OCI-LY3 (cell line): ENCODE measurements around the gene ABHD16A.

ENCODE experiments used
- H2AFZ ChIP-seq: fragments of 200-600, 300-600 bp; shearing (Covaris generic); 2 replicates; pipeline ENCODE4 v1.6.0; 2014; ENCODE audit warnings: antibody characterized with exemption, low read depth, low read length
- H3K27ac ChIP-seq: fragments of 200-600, 300-600 bp; sonication (generic); 2 replicates; pipeline ENCODE4 v1.5.1; 2014; ENCODE audit warnings: mild to moderate bottlenecking, low read length, moderate library complexity, mixed read lengths
- H3K27me3 ChIP-seq: fragments of 200-600, 300-600 bp; sonication (generic); 2 replicates; pipeline ENCODE4 v1.6.1; 2014; ENCODE audit warnings: low read depth, low read length, mixed read lengths
- H3K36me3 ChIP-seq: fragments of 200-600, 300-600 bp; sonication (generic); replicated peaks from 2 replicates; pipeline ENCODE3; 2014; ENCODE audit warnings: low read depth, low read length, mixed read lengths
- H3K4me1 ChIP-seq: fragments of 300-600, 200-600 bp; sonication (generic); 2 replicates; pipeline ENCODE4 v1.6.1; 2014; ENCODE audit warnings: low read length, mixed read lengths
- H3K4me2 ChIP-seq: fragments of 200-600, 300-600 bp; sonication (generic); 2 replicates; pipeline ENCODE4 v1.6.1; 2014; ENCODE audit warnings: low read length, mixed read lengths
- H3K4me3 ChIP-seq: fragments of 300-600, 200-600 bp; sonication (generic); 2 replicates; pipeline ENCODE4 v1.5.1; 2014; ENCODE audit warnings: antibody characterized with exemption, mild to moderate bottlenecking, low read length, moderate library complexity
- H3K79me2 ChIP-seq: fragments of 300-600, 200-600 bp; shearing (Covaris generic); 2 replicates; pipeline ENCODE4 v1.6.1; 2014; ENCODE audit warnings: mild to moderate bottlenecking, low read length, mixed read lengths
- H3K9ac ChIP-seq: fragments of 300-600, 200-600 bp; shearing (Covaris generic); 2 replicates; pipeline ENCODE4 v1.6.0; 2014; ENCODE audit warnings: mild to moderate bottlenecking, low read length, moderate library complexity
- H3K9me3 ChIP-seq: fragments of 200-600, 300-600 bp; shearing (Covaris generic); 2 replicates; pipeline ENCODE4 v1.6.1; 2014; ENCODE audit warnings: low read length, mixed read lengths; ENCODE audit not compliant: insufficient read depth
- H4K20me1 ChIP-seq: fragments of 200-600, 300-600 bp; sonication (generic); 2 replicates; pipeline ENCODE4 v1.6.1; 2016; ENCODE audit warnings: low read length, mixed read lengths; ENCODE audit not compliant: insufficient read depth
- EZH2phosphoT487 ChIP-seq: fragments of 200-600 bp; shearing (Covaris generic); IDR thresholded peaks from 2 replicates; pipeline ENCODE4 v1.6.1; 2018; ENCODE audit warnings: antibody characterized with exemption, mixed run types, low read depth
- TF ChIP-seq, protein P1 (sequence below): fragments of 200-600, 300-600 bp; sonication (generic); IDR thresholded peaks from 2 replicates; pipeline ENCODE4 v1.5.1; 2014; ENCODE audit warnings: antibody characterized with exemption, low read length, low read depth

Gene ABHD16A

DNA sequence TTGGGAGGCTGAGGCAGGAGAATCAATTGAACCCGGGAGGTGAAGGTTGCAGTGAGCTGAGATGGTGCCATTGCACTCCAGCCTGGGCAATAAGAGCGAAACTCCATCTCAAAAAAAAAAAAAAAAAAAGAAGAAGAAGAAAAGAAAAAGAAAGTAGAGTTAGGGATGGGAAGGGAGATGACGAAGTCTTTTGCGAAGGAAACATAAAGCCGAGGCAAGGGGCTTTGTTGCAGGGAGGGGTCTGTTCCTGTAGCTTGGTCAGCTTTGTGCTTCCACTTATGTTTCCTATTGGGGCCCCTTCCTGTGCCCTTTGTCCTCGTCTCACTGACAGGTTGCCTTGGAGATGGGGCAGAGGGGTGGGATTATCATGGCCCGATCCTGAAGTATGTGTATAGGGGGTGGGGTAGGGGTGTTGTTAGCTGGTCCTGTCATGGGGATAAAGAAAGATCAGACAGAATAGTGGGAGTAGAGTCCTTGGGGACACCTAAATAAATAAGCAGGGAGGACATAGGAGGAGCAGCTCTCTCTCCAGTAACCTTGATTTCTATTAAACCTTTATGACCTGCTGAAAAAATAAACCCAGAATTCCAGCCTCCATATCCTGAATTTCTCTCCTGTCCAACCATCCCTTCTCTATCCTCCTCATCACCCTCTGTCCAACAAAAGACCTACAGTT, 34.3 kb upstream of the ABHD16A start:
- Histone ChIP-seq H3K4me3 (peak overlapping the region; percentile 78), H3K27me3 (no peaks in the 10 kb centered on the region)

DNA sequence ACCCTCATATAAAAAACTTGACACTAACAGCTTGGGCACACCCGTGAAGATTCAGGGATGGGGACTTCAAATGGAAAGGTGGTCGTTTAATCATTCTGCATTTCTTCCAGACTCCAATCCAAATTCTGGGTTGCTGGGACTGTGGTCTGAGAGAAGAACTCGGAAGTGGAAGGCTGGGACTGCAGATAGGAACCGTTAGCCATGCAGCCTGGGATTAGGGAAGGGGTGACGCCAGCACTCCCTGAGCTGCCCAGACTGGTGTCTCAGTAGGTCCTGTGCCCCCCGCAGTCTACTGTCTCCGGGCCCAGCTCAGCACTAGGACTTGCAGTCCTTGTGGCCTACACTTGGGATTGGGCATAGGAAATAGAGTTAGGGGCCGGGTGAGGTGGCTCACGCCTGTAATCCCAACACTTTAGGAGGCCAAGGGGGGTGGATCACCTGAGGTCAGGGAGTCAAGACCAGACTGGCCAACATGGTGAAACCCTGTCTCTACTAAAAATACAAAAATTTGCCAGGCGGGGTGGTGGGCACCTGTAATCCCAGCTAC, 33.7 kb upstream of the ABHD16A start:
- peaks cover 52% of the 10 kb centered on the region for H3K79me2 ChIP-seq
- peak overlapping the region; percentile 98 for H3K4me2 ChIP-seq
- TF ChIP-seq EZH2phosphoT487 = no peak
- TF ChIP-seq, protein P1, sequence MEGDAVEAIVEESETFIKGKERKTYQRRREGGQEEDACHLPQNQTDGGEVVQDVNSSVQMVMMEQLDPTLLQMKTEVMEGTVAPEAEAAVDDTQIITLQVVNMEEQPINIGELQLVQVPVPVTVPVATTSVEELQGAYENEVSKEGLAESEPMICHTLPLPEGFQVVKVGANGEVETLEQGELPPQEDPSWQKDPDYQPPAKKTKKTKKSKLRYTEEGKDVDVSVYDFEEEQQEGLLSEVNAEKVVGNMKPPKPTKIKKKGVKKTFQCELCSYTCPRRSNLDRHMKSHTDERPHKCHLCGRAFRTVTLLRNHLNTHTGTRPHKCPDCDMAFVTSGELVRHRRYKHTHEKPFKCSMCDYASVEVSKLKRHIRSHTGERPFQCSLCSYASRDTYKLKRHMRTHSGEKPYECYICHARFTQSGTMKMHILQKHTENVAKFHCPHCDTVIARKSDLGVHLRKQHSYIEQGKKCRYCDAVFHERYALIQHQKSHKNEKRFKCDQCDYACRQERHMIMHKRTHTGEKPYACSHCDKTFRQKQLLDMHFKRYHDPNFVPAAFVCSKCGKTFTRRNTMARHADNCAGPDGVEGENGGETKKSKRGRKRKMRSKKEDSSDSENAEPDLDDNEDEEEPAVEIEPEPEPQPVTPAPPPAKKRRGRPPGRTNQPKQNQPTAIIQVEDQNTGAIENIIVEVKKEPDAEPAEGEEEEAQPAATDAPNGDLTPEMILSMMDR = no peak

More for the DNA sequence above, 34.3 kb upstream of the ABHD16A start:
- H3K79me2 ChIP-seq = peaks cover 52% of the 10 kb centered on the region
- peak overlapping the region; percentile 90 for H3K9ac ChIP-seq
- H3K36me3 ChIP-seq = peaks cover 24% of the 10 kb centered on the region
- peak overlapping the region; percentile 98 for H3K4me2 ChIP-seq
- H2AFZ ChIP-seq = no peak overlapping the region
- H4K20me1 ChIP-seq = peaks cover 8% of the 10 kb centered on the region
- TF ChIP-seq, protein P1 = no peak
- no peak for TF ChIP-seq EZH2phosphoT487
- peak overlapping the region; percentile 98 for H3K27ac ChIP-seq
- H3K4me1 ChIP-seq = peaks cover 37% of the 10 kb centered on the region
- H3K9me3 ChIP-seq = no peaks in the 10 kb centered on the region

DNA sequence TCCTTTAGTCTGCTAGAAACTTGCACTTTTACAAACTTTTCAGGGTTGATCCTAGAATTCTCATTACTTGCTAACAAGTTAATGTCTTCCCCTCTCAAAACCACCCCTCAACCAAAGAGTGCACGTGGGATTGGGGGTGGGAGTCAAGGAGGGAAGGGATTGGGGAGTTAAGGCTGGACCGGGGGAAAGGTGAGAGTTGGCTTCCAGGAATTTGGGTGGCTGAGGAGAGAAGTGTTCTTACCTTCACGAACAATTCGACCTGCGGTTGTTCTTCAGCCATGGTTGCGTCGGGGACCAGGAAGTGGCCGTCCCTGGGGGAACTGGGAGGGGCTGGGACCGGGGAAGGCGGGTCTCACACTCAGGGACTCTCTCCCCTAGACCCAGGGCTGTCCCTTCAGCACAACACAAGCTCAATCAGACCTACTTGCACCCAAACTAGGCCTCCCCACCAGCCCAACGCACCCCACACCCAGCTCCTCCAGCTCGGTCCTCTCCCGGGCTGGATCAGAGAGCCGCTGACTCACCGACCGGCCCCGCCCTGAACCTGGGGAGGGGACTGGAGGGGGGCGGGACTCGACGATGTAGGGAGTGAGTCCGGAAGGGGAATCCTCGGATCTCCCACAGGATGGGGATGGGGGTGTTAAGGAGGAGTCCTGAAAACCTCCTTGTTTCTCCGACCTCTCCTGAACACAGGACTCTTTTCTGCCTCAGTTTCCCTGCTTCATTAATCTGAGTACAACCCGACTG, 33.1 kb upstream of the ABHD16A start, which contains the start of gene CLIC1:
Gene CLIC1, minus strand, starts transcription at position 510 of the 747 bp plus-strand sequence. Its CDS starts 230 bp downstream, at position 280.
- H3K4me3 ChIP-seq = peak within 1 kb of the TSS; percentile 95
- H3K79me2 ChIP-seq = peaks cover 50% of the 10 kb centered on the region
- peak within 1 kb of the TSS; percentile 98 for H3K27ac ChIP-seq
- peak within 1 kb of the TSS; percentile 99 for H3K9ac ChIP-seq
- H3K9me3 ChIP-seq = no peaks in the 10 kb centered on the region
- peaks cover 8% of the 10 kb centered on the region for H4K20me1 ChIP-seq
- no peaks in the 10 kb centered on the region for H3K27me3 ChIP-seq
- H3K4me2 ChIP-seq = peak within 1 kb of the TSS; percentile 98
- H3K36me3 ChIP-seq = peaks cover 23% of the 10 kb centered on the region
- peaks cover 37% of the 10 kb centered on the region for H3K4me1 ChIP-seq
- H2AFZ ChIP-seq = 0 out of 2 replicates have a peak within 1 kb of the TSS, but pooled peaks have one; percentile 66
- TF ChIP-seq, protein P1 = no peak
- no peak for TF ChIP-seq EZH2phosphoT487

More for the DNA sequence above, 33.7 kb upstream of the ABHD16A start:
- Histone ChIP-seq H3K9me3 (no peaks in the 10 kb centered on the region), H3K4me3 (peak overlapping the region; percentile 95), H3K4me1 (peaks cover 37% of the 10 kb centered on the region), H3K27ac (peak overlapping the region; percentile 98), H3K27me3 (no peaks in the 10 kb centered on the region), H2AFZ (no peak overlapping the region), H4K20me1 (peaks cover 8% of the 10 kb centered on the region), H3K9ac (peak overlapping the region; percentile 99), H3K36me3 (peaks cover 23% of the 10 kb centered on the region)
